Measurements from ENCODE around the gene XYLT1. TPM values are rescaled to one million over a fixed set of nuclear protein-coding genes. Genes with fewer than 3 reads are reported as not detected.
"Not testable (repeated sequence)": the region's sequence is repeated elsewhere in the genome, so short reads cannot be mapped to it uniquely, and the experiment has no call there.

Gene XYLT1
- total RNA-seq, 1 donor from 2014 or later, result 0.23 TPM

GRCh38 chr16:17413508-17413907, 57.3 kb downstream of the XYLT1 start:
- H3K4me3 ChIP-seq (ENCODE audit: low read depth, low read length), result no peak overlapping the region
- no peak for DNase-seq (ENCODE audit: low read depth)
- TF ChIP-seq, protein P1, sequence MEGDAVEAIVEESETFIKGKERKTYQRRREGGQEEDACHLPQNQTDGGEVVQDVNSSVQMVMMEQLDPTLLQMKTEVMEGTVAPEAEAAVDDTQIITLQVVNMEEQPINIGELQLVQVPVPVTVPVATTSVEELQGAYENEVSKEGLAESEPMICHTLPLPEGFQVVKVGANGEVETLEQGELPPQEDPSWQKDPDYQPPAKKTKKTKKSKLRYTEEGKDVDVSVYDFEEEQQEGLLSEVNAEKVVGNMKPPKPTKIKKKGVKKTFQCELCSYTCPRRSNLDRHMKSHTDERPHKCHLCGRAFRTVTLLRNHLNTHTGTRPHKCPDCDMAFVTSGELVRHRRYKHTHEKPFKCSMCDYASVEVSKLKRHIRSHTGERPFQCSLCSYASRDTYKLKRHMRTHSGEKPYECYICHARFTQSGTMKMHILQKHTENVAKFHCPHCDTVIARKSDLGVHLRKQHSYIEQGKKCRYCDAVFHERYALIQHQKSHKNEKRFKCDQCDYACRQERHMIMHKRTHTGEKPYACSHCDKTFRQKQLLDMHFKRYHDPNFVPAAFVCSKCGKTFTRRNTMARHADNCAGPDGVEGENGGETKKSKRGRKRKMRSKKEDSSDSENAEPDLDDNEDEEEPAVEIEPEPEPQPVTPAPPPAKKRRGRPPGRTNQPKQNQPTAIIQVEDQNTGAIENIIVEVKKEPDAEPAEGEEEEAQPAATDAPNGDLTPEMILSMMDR (conservative IDR thresholded peaks at IDR 0.05; ENCODE audit: low read depth, low read length), result no peak

DNA sequence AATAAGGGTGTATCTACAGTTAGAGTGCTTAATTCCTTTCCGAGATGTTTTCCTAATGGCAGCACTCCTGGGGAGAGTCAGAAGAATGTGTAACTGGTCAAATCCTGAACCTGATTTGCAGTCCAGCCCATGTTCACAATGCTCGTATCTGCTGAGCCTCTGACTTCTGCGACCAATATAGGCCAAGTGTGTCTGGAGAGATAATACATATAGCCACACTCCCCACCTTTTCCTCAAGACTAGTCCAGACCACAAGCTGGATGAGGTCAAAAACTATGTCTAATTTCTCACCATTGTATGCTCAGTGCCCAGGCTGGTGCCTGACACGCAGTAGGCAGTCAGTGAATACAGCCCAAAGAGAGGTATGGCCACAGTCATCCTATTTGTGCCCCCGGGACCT, 58.0 kb downstream of the XYLT1 start:
- DNase-seq (ENCODE audit: low read depth), result no peak
- TF ChIP-seq, protein P1 (conservative IDR thresholded peaks at IDR 0.05; ENCODE audit: low read depth, low read length), result no peak
- no peak overlapping the region for H3K4me3 ChIP-seq (ENCODE audit: low read depth, low read length)

GRCh38 chr16:17412221-17412620, 58.5 kb downstream of the XYLT1 start:
- TF ChIP-seq, protein P1 (conservative IDR thresholded peaks at IDR 0.05; ENCODE audit: low read depth, low read length), result no peak
- H3K4me3 ChIP-seq (ENCODE audit: low read depth, low read length), result no peak overlapping the region
- no peak for DNase-seq (ENCODE audit: low read depth)

- H3K4me3 ChIP-seq (ENCODE audit: low read depth, low read length), result no peak overlapping the region
- DNase-seq (ENCODE audit: low read depth), result no peak
- TF ChIP-seq, protein P1 (conservative IDR thresholded peaks at IDR 0.05; ENCODE audit: low read depth, low read length), result no peak
These were observed 59.5 kb downstream of the XYLT1 start for GRCh38 chr16:17411263-17411662.

GRCh38 chr16:17410316-17410715, 60.4 kb downstream of the XYLT1 start:
- DNase-seq (ENCODE audit: low read depth); H3K4me3 ChIP-seq (ENCODE audit: low read depth, low read length): not testable (repeated sequence)

DNA sequence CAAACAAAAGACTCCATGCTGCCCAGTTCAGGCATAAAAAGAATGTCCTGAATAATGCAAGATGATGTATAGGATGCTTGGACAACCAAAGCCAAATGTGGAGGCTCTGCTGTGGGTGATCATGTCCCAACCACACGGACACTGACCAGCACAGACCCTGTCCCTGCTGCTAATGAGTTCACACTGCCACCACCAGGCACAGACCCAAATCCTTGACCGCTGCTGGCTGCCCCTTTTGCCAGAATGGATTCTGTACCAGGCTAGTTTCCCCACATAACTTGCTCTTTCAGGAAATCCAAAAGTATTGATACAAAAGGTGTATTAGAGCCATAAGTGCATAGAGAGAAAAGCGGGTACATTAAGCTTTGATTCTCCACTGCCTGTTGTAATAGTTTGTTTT, 60.9 kb downstream of the XYLT1 start:
- H3K4me3 ChIP-seq (ENCODE audit: low read depth, low read length), result no peak overlapping the region
- no peak for DNase-seq (ENCODE audit: low read depth)
- TF ChIP-seq, protein P1 (conservative IDR thresholded peaks at IDR 0.05; ENCODE audit: low read depth, low read length), result no peak

- TF ChIP-seq, protein P1 (conservative IDR thresholded peaks at IDR 0.05; ENCODE audit: low read depth, low read length), result no peak
- DNase-seq (ENCODE audit: low read depth), result no peak
- no peak overlapping the region for H3K4me3 ChIP-seq (ENCODE audit: low read depth, low read length)
These were observed 61.8 kb downstream of the XYLT1 start for GRCh38 chr16:17408955-17409441.
